Rectal smooth muscle tissue (tissue), 1 donor: ENCODE results near the gene EMSY.

Source experiments
- H3K27ac ChIP-seq: one replicate; pipeline ENCODE4 v1.7.0; 2013; ENCODE audit warnings: low read depth, low read length, inconsistent platforms
- H3K27me3 ChIP-seq: one replicate; pipeline ENCODE4 v1.7.0; 2013; ENCODE audit warnings: low read length; ENCODE audit not compliant: control insufficient read depth, insufficient read depth
- H3K36me3 ChIP-seq: one replicate; pipeline ENCODE4 v1.7.0; 2013; ENCODE audit warnings: low read length; ENCODE audit not compliant: control insufficient read depth, insufficient read depth
- H3K4me1 ChIP-seq: one replicate; pipeline ENCODE4 v1.7.0; 2013; ENCODE audit warnings: low read length; ENCODE audit not compliant: control insufficient read depth, insufficient read depth
- H3K4me3 ChIP-seq: one replicate; pipeline ENCODE4 v1.7.0; 2013; ENCODE audit warnings: low read length
- H3K9ac ChIP-seq: one replicate; pipeline ENCODE4 v1.7.0; 2013; ENCODE audit warnings: low read length

Gene EMSY

DNA sequence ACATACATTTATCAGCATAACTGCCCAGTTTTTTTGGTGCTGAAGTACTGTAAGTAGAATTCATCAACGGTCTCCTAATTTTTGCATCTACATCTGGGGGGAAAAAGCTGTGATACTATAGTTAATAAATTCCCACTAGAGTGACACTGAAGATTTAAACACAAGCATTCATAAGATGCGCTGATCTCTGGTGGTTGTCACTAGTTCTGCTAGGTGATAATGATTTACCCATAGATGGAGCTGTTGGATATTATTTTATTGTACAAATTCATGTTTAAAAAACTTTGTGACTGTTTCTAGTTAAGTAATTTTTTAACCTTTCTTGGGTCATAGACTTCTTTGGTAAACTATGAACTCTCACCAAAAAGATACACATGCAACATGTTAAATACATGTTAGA is 106.6 kb downstream of the EMSY start:
- H3K27me3 ChIP-seq = no peaks in the 10 kb centered on the region
- no peak overlapping the region for H3K4me3 ChIP-seq
- H3K27ac ChIP-seq = no peak overlapping the region
- no peaks in the 10 kb centered on the region for H3K4me1 ChIP-seq
- no peak overlapping the region for H3K9ac ChIP-seq
- H3K36me3 ChIP-seq = no peaks in the 10 kb centered on the region

GRCh38 chr11:76552987-76553386 is 108.2 kb downstream of the EMSY start:
- no peak overlapping the region for H3K9ac ChIP-seq
- H3K36me3 ChIP-seq = no peaks in the 10 kb centered on the region
- no peak overlapping the region for H3K27ac ChIP-seq
- H3K27me3 ChIP-seq = no peaks in the 10 kb centered on the region
- no peaks in the 10 kb centered on the region for H3K4me1 ChIP-seq
- no peak overlapping the region for H3K4me3 ChIP-seq

- no peaks in the 10 kb centered on the region for H3K4me1 ChIP-seq
- no peak overlapping the region for H3K27ac ChIP-seq
Observed at GRCh38 chr11:76553554-76554476, 109.0 kb downstream of the EMSY start.

GRCh38 chr11:76554767-76555166 is 109.9 kb downstream of the EMSY start:
- no peak overlapping the region for H3K4me3 ChIP-seq
- no peaks in the 10 kb centered on the region for H3K27me3 ChIP-seq
- no peaks in the 10 kb centered on the region for H3K36me3 ChIP-seq
- H3K27ac ChIP-seq = no peak overlapping the region
- no peak overlapping the region for H3K9ac ChIP-seq
- no peaks in the 10 kb centered on the region for H3K4me1 ChIP-seq

More at GRCh38 chr11:76553554-76554476, 109.0 kb downstream of the EMSY start:
- no peaks in the 10 kb centered on the region for H3K36me3 ChIP-seq
- H3K27me3 ChIP-seq = no peaks in the 10 kb centered on the region
- H3K9ac ChIP-seq = no peak overlapping the region
- H3K4me3 ChIP-seq = no peak overlapping the region

GRCh38 chr11:76557466-76557865 is 112.6 kb downstream of the EMSY start:
- Histone ChIP-seq H3K27ac (no peak overlapping the region), H3K9ac (no peak overlapping the region), H3K4me3 (no peak overlapping the region), H3K27me3 (no peaks in the 10 kb centered on the region), H3K4me1 (no peaks in the 10 kb centered on the region), H3K36me3 (no peaks in the 10 kb centered on the region)

DNA sequence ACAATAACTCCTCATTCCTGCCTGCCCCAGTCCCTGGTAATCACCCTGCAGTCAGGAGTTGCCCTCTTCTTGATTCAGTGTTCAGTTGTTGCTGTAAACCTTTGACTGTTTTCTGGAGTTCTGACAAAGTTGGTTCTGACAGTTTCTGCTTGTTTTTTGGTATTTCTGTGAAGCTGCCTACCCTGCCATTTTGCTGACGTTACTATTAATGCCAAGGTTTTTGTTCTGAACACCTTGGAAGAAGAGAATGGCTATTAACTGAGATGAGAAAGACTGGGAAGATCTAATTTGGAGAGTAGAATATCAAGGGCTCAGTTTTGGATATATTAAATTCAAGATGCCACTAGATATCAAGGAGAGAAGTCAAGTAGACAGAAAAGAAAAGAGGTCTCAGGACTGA is 113.7 kb downstream of the EMSY start:
- no peaks in the 10 kb centered on the region for H3K27me3 ChIP-seq
- no peak overlapping the region for H3K4me3 ChIP-seq
- H3K9ac ChIP-seq = no peak overlapping the region
- H3K36me3 ChIP-seq = no peaks in the 10 kb centered on the region
- no peak overlapping the region for H3K27ac ChIP-seq
- H3K4me1 ChIP-seq = no peaks in the 10 kb centered on the region

DNA sequence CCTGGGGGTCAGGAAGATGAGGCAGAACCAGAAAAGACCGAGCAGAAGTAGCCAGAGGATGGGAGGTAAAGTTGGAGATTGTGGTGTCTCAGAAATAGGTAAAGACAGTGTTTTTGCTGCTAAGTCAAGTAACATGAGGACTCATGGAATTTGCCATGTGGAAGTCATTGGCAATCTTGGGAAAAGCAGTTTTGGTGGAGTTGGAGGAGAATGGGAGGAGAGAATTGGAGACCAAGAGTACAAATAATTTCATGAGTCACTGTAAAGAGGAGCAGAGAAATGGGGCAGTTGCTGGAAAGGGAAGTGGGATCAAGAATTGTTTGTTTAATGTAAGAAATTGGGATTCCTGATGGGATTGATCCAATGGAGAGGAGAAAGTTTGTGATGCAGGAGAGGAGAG is 114.1 kb downstream of the EMSY start:
- no peaks in the 10 kb centered on the region for H3K36me3 ChIP-seq
- no peaks in the 10 kb centered on the region for H3K27me3 ChIP-seq
- H3K4me3 ChIP-seq = no peak overlapping the region
- H3K9ac ChIP-seq = no peak overlapping the region
- no peak overlapping the region for H3K27ac ChIP-seq
- no peaks in the 10 kb centered on the region for H3K4me1 ChIP-seq

DNA sequence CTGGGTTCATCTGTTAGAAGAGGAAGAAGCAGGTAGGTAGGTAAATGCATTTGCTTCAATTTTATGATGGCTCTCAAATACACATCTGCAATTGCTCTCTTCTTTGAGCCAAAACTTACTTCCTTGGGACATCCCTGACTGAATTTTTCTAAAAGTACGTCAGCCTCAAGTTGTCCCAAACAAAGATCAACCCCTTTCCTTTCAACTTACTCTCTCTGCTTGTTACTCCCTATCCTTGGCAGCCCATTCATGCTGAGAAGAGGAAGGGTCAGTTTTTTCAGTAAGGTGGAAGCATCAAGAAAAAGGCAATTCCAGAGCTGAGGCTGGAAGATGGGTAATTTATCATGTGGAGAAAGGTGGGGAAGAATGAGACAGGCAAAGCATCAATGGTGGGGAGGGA is 114.5 kb downstream of the EMSY start:
- Histone ChIP-seq H3K4me3 (no peak overlapping the region), H3K27ac (no peak overlapping the region), H3K9ac (no peak overlapping the region), H3K4me1 (no peaks in the 10 kb centered on the region), H3K36me3 (no peaks in the 10 kb centered on the region), H3K27me3 (no peaks in the 10 kb centered on the region)

GRCh38 chr11:76560219-76560618 is 115.4 kb downstream of the EMSY start:
- H3K4me3 ChIP-seq = no peak overlapping the region
- H3K27ac ChIP-seq = no peak overlapping the region
- H3K27me3 ChIP-seq = no peaks in the 10 kb centered on the region
- no peaks in the 10 kb centered on the region for H3K4me1 ChIP-seq
- no peak overlapping the region for H3K9ac ChIP-seq
- H3K36me3 ChIP-seq = no peaks in the 10 kb centered on the region

DNA sequence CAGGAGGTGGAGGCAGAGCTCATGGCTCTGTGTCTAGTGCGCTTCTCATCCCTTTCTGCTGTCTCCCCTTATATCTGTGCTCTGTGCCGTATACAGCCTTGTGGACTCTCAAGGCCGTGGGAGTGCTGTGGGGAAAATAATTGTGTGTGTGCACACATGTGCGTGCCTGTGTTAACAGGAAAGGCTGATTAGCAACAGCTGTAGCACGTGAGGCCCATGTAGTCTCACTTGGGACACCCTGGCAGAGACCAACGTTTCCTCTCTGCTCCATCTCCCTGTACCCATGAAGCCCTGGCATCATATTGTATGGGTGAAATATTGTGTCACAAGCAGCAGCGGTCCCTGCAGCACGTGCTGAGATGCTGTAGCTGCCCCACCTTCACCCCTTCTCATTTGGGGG is 116.4 kb downstream of the EMSY start:
- no peak overlapping the region for H3K9ac ChIP-seq
- no peaks in the 10 kb centered on the region for H3K4me1 ChIP-seq
- H3K36me3 ChIP-seq = no peaks in the 10 kb centered on the region
- H3K27ac ChIP-seq = no peak overlapping the region
- no peak overlapping the region for H3K4me3 ChIP-seq
- no peaks in the 10 kb centered on the region for H3K27me3 ChIP-seq

- H3K36me3 ChIP-seq = no peaks in the 10 kb centered on the region
- no peak overlapping the region for H3K4me3 ChIP-seq
- no peak overlapping the region for H3K27ac ChIP-seq
- H3K27me3 ChIP-seq = no peaks in the 10 kb centered on the region
- no peak overlapping the region for H3K9ac ChIP-seq
- H3K4me1 ChIP-seq = no peaks in the 10 kb centered on the region
Observed at GRCh38 chr11:76562541-76562940, 117.7 kb downstream of the EMSY start.

- Histone ChIP-seq H3K36me3 (no peaks in the 10 kb centered on the region), H3K27me3 (no peaks in the 10 kb centered on the region), H3K4me3 (no peak overlapping the region), H3K9ac (no peak overlapping the region), H3K4me1 (no peaks in the 10 kb centered on the region), H3K27ac (no peak overlapping the region)
Observed at GRCh38 chr11:76564364-76564763, 119.5 kb downstream of the EMSY start.

GRCh38 chr11:76566811-76567210 is 122.0 kb downstream of the EMSY start:
- no peaks in the 10 kb centered on the region for H3K4me1 ChIP-seq
- no peak overlapping the region for H3K9ac ChIP-seq
- H3K27ac ChIP-seq = no peak overlapping the region
- no peak overlapping the region for H3K4me3 ChIP-seq
- no peaks in the 10 kb centered on the region for H3K27me3 ChIP-seq
- no peaks in the 10 kb centered on the region for H3K36me3 ChIP-seq
